Measurements from ENCODE around the gene LUC7L. TPM values are rescaled to one million over a fixed set of nuclear protein-coding genes. Genes with fewer than 3 reads are reported as not detected.
"Not testable (repeated sequence)": the region's sequence is repeated elsewhere in the genome, so short reads cannot be mapped to it uniquely, and the experiment has no call there.

LUC7L gene
- polyA plus RNA-seq, 1 of the 3 experiments (the other 2 are of a cell fraction): 97.7 TPM

DNA sequence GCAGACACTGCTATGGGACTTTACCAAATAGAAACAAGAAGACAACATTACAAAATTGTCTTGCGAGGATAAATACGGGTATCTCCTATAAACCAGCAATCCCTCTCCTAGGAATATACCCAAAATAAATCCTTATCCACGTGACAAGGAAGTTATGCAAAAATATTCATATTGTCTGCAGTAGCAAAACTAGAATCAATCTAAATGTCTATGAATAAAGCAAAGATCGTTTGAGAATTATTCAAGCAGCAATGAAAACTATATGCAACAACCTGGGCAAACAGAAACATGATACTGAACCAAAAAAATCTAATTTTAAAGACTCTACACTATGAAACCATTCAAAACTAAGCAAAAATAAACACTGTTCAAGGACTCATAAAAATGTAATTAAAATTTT, 9.2 kb downstream of the LUC7L start:
- Histone ChIP-seq H3K4me1 (ENCODE audit: control insufficient read depth in 1 of 2, insufficient read depth in 2 of 2, low read depth in 1 of 2, low read length in 1 of 2) (no peaks in the 10 kb centered on the region), H4K20me1 (ENCODE audit: insufficient read depth) (peaks cover 68% of the 10 kb centered on the region)
- POLR2A ChIA-PET: no interaction called here

GRCh38 chr16:212999-213398, 16.2 kb downstream of the LUC7L start:
- Histone ChIP-seq H2AFZ (ENCODE audit: low read depth) (no peak overlapping the region), H3K27ac (ENCODE audit: low read depth in 2 of 2, low read length in 1 of 2) (no peak overlapping the region), H3K9me2 (no peaks in the 10 kb centered on the region), H3F3A (replicated peaks; ENCODE audit: insufficient read depth) (peaks cover 6% of the 10 kb centered on the region), H3K9ac (no peak overlapping the region), H3K36me3 (replicated peaks in 1 of 2; ENCODE audit: control insufficient read depth in 1 of 2, insufficient read depth in 2 of 2, low read length in 1 of 2) (peaks cover 19 to 80% of the 10 kb centered on the region in 2 experiments), H3K4me1 (ENCODE audit: control insufficient read depth in 1 of 2, insufficient read depth in 2 of 2, low read depth in 1 of 2, low read length in 1 of 2) (no peaks in the 10 kb centered on the region), H3K4me3 (ENCODE audit: low read depth in 2 of 2, low read length in 1 of 2) (no peak overlapping the region), H3K4me2 (no peak overlapping the region), H3K9me3 (no peaks in the 10 kb centered on the region), H4K20me1 (ENCODE audit: insufficient read depth) (peaks cover 92% of the 10 kb centered on the region), H3K79me2 (ENCODE audit: insufficient read depth) (peaks cover 99% of the 10 kb centered on the region), H3K27me3 (ENCODE audit: insufficient read depth) (no peaks in the 10 kb centered on the region)
- no peak for DNase-seq
- CTCF ChIA-PET: interaction anchor here (1.1 to 1.4 kb wide), 2 partner anchors 31 to 149 kb away, joined by 3 to 8 read pairs; no protein-coding TSS in a partner anchor
- POLR2A ChIA-PET: no interaction called here
- 93% methylated on average over 3 of the region's 3 CpGs for WGBS (ENCODE audit: low lambda C conversion rate)
- TF ChIP-seq SIN3A (IDR thresholded peaks at IDR 0.05; ENCODE audit: borderline replicate concordance, low read depth, low read length) (no peak), POLR2AphosphoS5 (IDR thresholded peaks at IDR 0.05; ENCODE audit: low read depth, low read length) (no peak), GATA2 (CRISPR knock-in tag; IDR thresholded peaks at IDR 0.05) (no peak), MXI1 (IDR thresholded peaks at IDR 0.05; ENCODE audit: low read depth, low read length) (no peak), FOXM1 (IDR thresholded peaks at IDR 0.05; ENCODE audit: low read depth) (no peak)
- TF ChIP-seq, protein P1, sequence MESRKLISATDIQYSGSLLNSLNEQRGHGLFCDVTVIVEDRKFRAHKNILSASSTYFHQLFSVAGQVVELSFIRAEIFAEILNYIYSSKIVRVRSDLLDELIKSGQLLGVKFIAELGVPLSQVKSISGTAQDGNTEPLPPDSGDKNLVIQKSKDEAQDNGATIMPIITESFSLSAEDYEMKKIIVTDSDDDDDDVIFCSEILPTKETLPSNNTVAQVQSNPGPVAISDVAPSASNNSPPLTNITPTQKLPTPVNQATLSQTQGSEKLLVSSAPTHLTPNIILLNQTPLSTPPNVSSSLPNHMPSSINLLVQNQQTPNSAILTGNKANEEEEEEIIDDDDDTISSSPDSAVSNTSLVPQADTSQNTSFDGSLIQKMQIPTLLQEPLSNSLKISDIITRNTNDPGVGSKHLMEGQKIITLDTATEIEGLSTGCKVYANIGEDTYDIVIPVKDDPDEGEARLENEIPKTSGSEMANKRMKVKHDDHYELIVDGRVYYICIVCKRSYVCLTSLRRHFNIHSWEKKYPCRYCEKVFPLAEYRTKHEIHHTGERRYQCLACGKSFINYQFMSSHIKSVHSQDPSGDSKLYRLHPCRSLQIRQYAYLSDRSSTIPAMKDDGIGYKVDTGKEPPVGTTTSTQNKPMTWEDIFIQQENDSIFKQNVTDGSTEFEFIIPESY (IDR thresholded peaks at IDR 0.05; ENCODE audit: borderline replicate concordance, low read depth): no peak
- TF ChIP-seq, protein P2, sequence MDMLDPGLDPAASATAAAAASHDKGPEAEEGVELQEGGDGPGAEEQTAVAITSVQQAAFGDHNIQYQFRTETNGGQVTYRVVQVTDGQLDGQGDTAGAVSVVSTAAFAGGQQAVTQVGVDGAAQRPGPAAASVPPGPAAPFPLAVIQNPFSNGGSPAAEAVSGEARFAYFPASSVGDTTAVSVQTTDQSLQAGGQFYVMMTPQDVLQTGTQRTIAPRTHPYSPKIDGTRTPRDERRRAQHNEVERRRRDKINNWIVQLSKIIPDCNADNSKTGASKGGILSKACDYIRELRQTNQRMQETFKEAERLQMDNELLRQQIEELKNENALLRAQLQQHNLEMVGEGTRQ (IDR thresholded peaks at IDR 0.05; ENCODE audit: borderline replicate concordance, low read depth, low read length): no peak

More for the DNA sequence above, 9.2 kb downstream of the LUC7L start:
- WGBS (ENCODE audit: low lambda C conversion rate): 85% methylated on average over 4 of the region's 4 CpGs
- no peak overlapping the region for H2AFZ ChIP-seq (ENCODE audit: low read depth)
- no peaks in the 10 kb centered on the region for H3K9me3 ChIP-seq
- H3K36me3 ChIP-seq (replicated peaks in 1 of 2; ENCODE audit: control insufficient read depth in 1 of 2, insufficient read depth in 2 of 2, low read length in 1 of 2): peaks cover 41 to 83% of the 10 kb centered on the region in 2 experiments
- peaks cover 99% of the 10 kb centered on the region for H3K79me2 ChIP-seq (ENCODE audit: insufficient read depth)
- CTCF ChIA-PET: no interaction called here
- H3K4me2 ChIP-seq: no peak overlapping the region
- no peak for DNase-seq
- no peak overlapping the region for H3K9ac ChIP-seq
- no peak overlapping the region for H3K27ac ChIP-seq (ENCODE audit: low read depth in 2 of 2, low read length in 1 of 2)
- H3K27me3 ChIP-seq (ENCODE audit: insufficient read depth): no peaks in the 10 kb centered on the region
- H3K9me2 ChIP-seq: no peaks in the 10 kb centered on the region
- TF ChIP-seq FOXJ3 (CRISPR knock-in tag; IDR thresholded peaks at IDR 0.05): no peak
- TF ChIP-seq NFIC (IDR thresholded peaks at IDR 0.05; ENCODE audit: borderline replicate concordance): no peak
- TF ChIP-seq TCF12 (IDR thresholded peaks at IDR 0.05): no peak
- TF ChIP-seq RCOR1 (IDR thresholded peaks at IDR 0.05; ENCODE audit: low read length): no peak
- TF ChIP-seq, protein P3, sequence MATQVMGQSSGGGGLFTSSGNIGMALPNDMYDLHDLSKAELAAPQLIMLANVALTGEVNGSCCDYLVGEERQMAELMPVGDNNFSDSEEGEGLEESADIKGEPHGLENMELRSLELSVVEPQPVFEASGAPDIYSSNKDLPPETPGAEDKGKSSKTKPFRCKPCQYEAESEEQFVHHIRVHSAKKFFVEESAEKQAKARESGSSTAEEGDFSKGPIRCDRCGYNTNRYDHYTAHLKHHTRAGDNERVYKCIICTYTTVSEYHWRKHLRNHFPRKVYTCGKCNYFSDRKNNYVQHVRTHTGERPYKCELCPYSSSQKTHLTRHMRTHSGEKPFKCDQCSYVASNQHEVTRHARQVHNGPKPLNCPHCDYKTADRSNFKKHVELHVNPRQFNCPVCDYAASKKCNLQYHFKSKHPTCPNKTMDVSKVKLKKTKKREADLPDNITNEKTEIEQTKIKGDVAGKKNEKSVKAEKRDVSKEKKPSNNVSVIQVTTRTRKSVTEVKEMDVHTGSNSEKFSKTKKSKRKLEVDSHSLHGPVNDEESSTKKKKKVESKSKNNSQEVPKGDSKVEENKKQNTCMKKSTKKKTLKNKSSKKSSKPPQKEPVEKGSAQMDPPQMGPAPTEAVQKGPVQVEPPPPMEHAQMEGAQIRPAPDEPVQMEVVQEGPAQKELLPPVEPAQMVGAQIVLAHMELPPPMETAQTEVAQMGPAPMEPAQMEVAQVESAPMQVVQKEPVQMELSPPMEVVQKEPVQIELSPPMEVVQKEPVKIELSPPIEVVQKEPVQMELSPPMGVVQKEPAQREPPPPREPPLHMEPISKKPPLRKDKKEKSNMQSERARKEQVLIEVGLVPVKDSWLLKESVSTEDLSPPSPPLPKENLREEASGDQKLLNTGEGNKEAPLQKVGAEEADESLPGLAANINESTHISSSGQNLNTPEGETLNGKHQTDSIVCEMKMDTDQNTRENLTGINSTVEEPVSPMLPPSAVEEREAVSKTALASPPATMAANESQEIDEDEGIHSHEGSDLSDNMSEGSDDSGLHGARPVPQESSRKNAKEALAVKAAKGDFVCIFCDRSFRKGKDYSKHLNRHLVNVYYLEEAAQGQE (IDR thresholded peaks at IDR 0.05; ENCODE audit: low read depth, low read length): no peak
- no peak for TF ChIP-seq GABPA (IDR thresholded peaks at IDR 0.05; ENCODE audit: low read depth)
- TF ChIP-seq RFX5 (IDR thresholded peaks at IDR 0.05; ENCODE audit: low read length): no peak
- H3F3A ChIP-seq (replicated peaks; ENCODE audit: insufficient read depth): peaks cover 10% of the 10 kb centered on the region
- no peak overlapping the region for H3K4me3 ChIP-seq (ENCODE audit: low read depth in 2 of 2, low read length in 1 of 2)

- not testable (repeated sequence) for H3F3A ChIP-seq (replicated peaks; ENCODE audit: insufficient read depth); H3K27ac ChIP-seq (ENCODE audit: low read depth in 2 of 2, low read length in 1 of 2); H3K27me3 ChIP-seq (ENCODE audit: insufficient read depth); H3K4me2 ChIP-seq; DNase-seq; H3K9me3 ChIP-seq; H3K9me2 ChIP-seq; H3K4me3 ChIP-seq (ENCODE audit: low read depth in 2 of 2, low read length in 1 of 2); H2AFZ ChIP-seq (ENCODE audit: low read depth); H3K4me1 ChIP-seq (ENCODE audit: control insufficient read depth in 1 of 2, insufficient read depth in 2 of 2, low read depth in 1 of 2, low read length in 1 of 2); H3K9ac ChIP-seq
- H3K79me2 ChIP-seq (ENCODE audit: insufficient read depth): peaks cover 86% of the 10 kb centered on the region
- H3K36me3 ChIP-seq (replicated peaks in 1 of 2; ENCODE audit: control insufficient read depth in 1 of 2, insufficient read depth in 2 of 2, low read length in 1 of 2): peaks cover 21 to 73% of the 10 kb centered on the region in 2 experiments
- CTCF ChIA-PET: interaction anchor here (1.0 to 4.8 kb wide), 3 partner anchors 30 to 150 kb away, joined by 3 to 17 read pairs (median 3); no protein-coding TSS in a partner anchor
- 95% methylated on average over 14 of the region's 14 CpGs for WGBS (ENCODE audit: low lambda C conversion rate)
- POLR2A ChIA-PET: interaction anchor here (1.0 kb wide), 1 partner anchor 17 kb away, joined by 3 read pairs; no protein-coding TSS in a partner anchor
- H4K20me1 ChIP-seq (ENCODE audit: insufficient read depth): peaks cover 81% of the 10 kb centered on the region
These were observed 17.5 kb downstream of the LUC7L start for GRCh38 chr16:211631-212180.
